H1 (cell line): ENCODE measurements around the gene PLEKHG1. TPM values are rescaled to one million over a fixed set of nuclear protein-coding genes. Genes with fewer than 3 reads are reported as not detected.

Experiments
- CTCF ChIA-PET: fragments of 300-600 bp; sonication (Branson Sonifier 250); formaldehyde crosslinking; loops from one replicate; lab custom pipeline; 2021; ENCODE audit not compliant: partially characterized antibody; lab: Charles Lee
- POLR2A ChIA-PET: fragments of 300-600 bp; sonication (Branson Sonifier 250); formaldehyde crosslinking; loops from one replicate; lab custom pipeline; 2021; ENCODE audit warnings: inconsistent platforms; ENCODE audit not compliant: partially characterized antibody; lab: Charles Lee
- DNase-seq, 2 experiments: peaks; one replicate each; pipeline versions ENCODE4 v3.0.0 to v3.0.0-alpha.2; 2010 to 2022; ENCODE audit warnings: low spot score in 2 of 2, low read depth in 1 of 2, mixed read lengths in 1 of 2
- FAIRE-seq: peaks from 2 replicates; lab custom pipeline; 2011; peaks lifted over from hg19 to GRCh38; lab: Jason Lieb, UNC
- H2AFZ ChIP-seq: 2 replicates; pipeline ENCODE4 v1.8.1; 2012; ENCODE audit warnings: low read length, inconsistent platforms
- H2AK5ac ChIP-seq: 2 replicates; pipeline ENCODE4 v1.6.1; 2013; ENCODE audit warnings: low read depth, low read length
- H2BK120ac ChIP-seq: replicated peaks from 2 replicates; pipeline ENCODE3; 2013; ENCODE audit warnings: low read depth, low read length, inconsistent platforms
- H2BK12ac ChIP-seq: 2 replicates; pipeline ENCODE4 v1.6.1; 2013; ENCODE audit warnings: low read depth, low read length
- H2BK15ac ChIP-seq: 2 replicates; pipeline ENCODE4 v1.6.1; 2013; ENCODE audit warnings: low read length
- H2BK20ac ChIP-seq: 2 replicates; pipeline ENCODE4 v1.6.1; 2013; ENCODE audit warnings: low read length
- H2BK5ac ChIP-seq: 2 replicates; pipeline ENCODE4 v1.6.1; 2013; ENCODE audit warnings: low read depth, low read length
- H3K14ac ChIP-seq: 2 replicates; pipeline ENCODE4 v1.6.1; 2013; ENCODE audit warnings: inconsistent platforms; ENCODE audit not compliant: insufficient read length
- H3K18ac ChIP-seq: 2 replicates; pipeline ENCODE4 v1.6.1; 2013; ENCODE audit warnings: low read length; ENCODE audit errors: extremely low read depth
- H3K23ac ChIP-seq: 2 replicates; pipeline ENCODE4 v1.6.1; 2013; ENCODE audit warnings: inconsistent platforms; ENCODE audit not compliant: insufficient read length
- H3K23me2 ChIP-seq: 2 replicates; pipeline ENCODE4 v1.6.1; 2013; ENCODE audit warnings: low read depth, low read length
- H3K27ac ChIP-seq: 2 replicates; pipeline ENCODE4 v1.6.1; 2011; ENCODE audit warnings: low read depth, low read length, inconsistent platforms
- H3K27me3 ChIP-seq, 4 experiments: replicated peaks in 1 of 4; 1 replicate in 1 of 4; 2 replicates in 3 of 4; pipeline versions ENCODE4 v1.6.1 to v1.8.1; 2011 to 2013; ENCODE audit warnings: low read length in 3 of 4, mild to moderate bottlenecking in 3 of 4, inconsistent platforms in 2 of 4, mixed read lengths in 2 of 4, moderate library complexity in 1 of 4; ENCODE audit not compliant: control insufficient read depth in 3 of 4, insufficient read depth in 3 of 4; ENCODE audit errors: extremely low read depth in 1 of 4
- H3K36me3 ChIP-seq, 4 experiments: 2 replicates each; pipeline versions ENCODE4 v1.6.1 to v1.8.1; 2011 to 2013; ENCODE audit warnings: mild to moderate bottlenecking in 4 of 4, low read length in 3 of 4, moderate library complexity in 2 of 4, control low read depth in 1 of 4, inconsistent platforms in 1 of 4; ENCODE audit not compliant: insufficient read depth in 4 of 4, control insufficient read depth in 2 of 4
- H3K4ac ChIP-seq: replicated peaks from 2 replicates; pipeline ENCODE3; 2013; ENCODE audit warnings: low read length, low read depth, mixed read lengths, inconsistent platforms; ENCODE audit not compliant: insufficient read length
- H3K4me1 ChIP-seq, 4 experiments: replicated peaks in 1 of 4; 1 replicate in 1 of 4; 2 replicates in 3 of 4; pipeline versions ENCODE4 v1.6.1 to v1.8.1; 2011 to 2013; ENCODE audit warnings: low read length in 3 of 4, inconsistent platforms in 2 of 4, mixed read lengths in 1 of 4; ENCODE audit not compliant: insufficient read depth in 4 of 4, control insufficient read depth in 3 of 4
- H3K4me2 ChIP-seq, 2 experiments: 2 replicates each; pipeline versions ENCODE4 v1.6.1 to v1.8.1; 2011 to 2013; ENCODE audit warnings: low read depth in 2 of 2, low read length in 2 of 2, control low read depth in 1 of 2, inconsistent platforms in 1 of 2, mild to moderate bottlenecking in 1 of 2; ENCODE audit not compliant: insufficient read depth in 1 of 2
- H3K4me3 ChIP-seq, 4 experiments: fragments of 200-600, 300-600 bp in 1 of 4; sonication (generic), shearing (Covaris generic), sonication (Bioruptor Twin) in 1 of 4; 2 replicates each; pipeline versions ENCODE4 v1.5.1 to v1.8.1; 2011 to 2016; ENCODE audit warnings: low read length in 4 of 4, low read depth in 3 of 4, control low read depth in 2 of 4, inconsistent platforms in 2 of 4, mild to moderate bottlenecking in 2 of 4, mixed read lengths in 1 of 4, moderate library complexity in 1 of 4; ENCODE audit not compliant: insufficient read depth in 2 of 4; ENCODE audit errors: extremely low read depth in 1 of 4
- H3K56ac ChIP-seq: replicated peaks from 2 replicates; pipeline ENCODE3; 2013; ENCODE audit warnings: low read depth, mild to moderate bottlenecking, mixed read lengths, low read length, inconsistent platforms; ENCODE audit not compliant: insufficient read length
- H3K79me1 ChIP-seq: 2 replicates; pipeline ENCODE4 v1.6.1; 2013; ENCODE audit warnings: low read depth, low read length, control low read depth
- H3K79me2 ChIP-seq, 2 experiments: 2 replicates each; pipeline versions ENCODE4 v1.6.1 to v1.8.1; 2012 to 2013; ENCODE audit warnings: low read length in 2 of 2, mild to moderate bottlenecking in 2 of 2, inconsistent platforms in 1 of 2; ENCODE audit not compliant: insufficient read depth in 2 of 2, control insufficient read depth in 1 of 2
- H3K9ac ChIP-seq, 4 experiments: replicated peaks in 1 of 4; 1 replicate in 1 of 4; 2 replicates in 3 of 4; pipeline versions ENCODE4 v1.6.1 to v1.8.1; 2011 to 2013; ENCODE audit warnings: low read depth in 3 of 4, low read length in 3 of 4, control low read depth in 2 of 4, mild to moderate bottlenecking in 2 of 4, moderate library complexity in 2 of 4, inconsistent platforms in 1 of 4; ENCODE audit errors: extremely low read depth in 1 of 4
- H3K9me3 ChIP-seq, 2 experiments: 2 replicates each; pipeline versions ENCODE4 v1.6.1 to v1.8.1; 2012 to 2013; ENCODE audit warnings: mild to moderate bottlenecking in 2 of 2, moderate library complexity in 2 of 2, control low read depth in 1 of 2, inconsistent platforms in 1 of 2, low read depth in 1 of 2, low read length in 1 of 2, mixed read lengths in 1 of 2; ENCODE audit not compliant: insufficient read depth in 2 of 2
- H4K20me1 ChIP-seq, 2 experiments: replicated peaks in 1 of 2; 2 replicates each; pipeline versions ENCODE3 to v1.8.1; 2011 to 2013; ENCODE audit warnings: inconsistent platforms in 2 of 2, low read length in 2 of 2, mild to moderate bottlenecking in 1 of 2; ENCODE audit not compliant: insufficient read depth in 2 of 2, control insufficient read depth in 1 of 2
- H4K5ac ChIP-seq: 2 replicates; pipeline ENCODE4 v1.6.1; 2013; ENCODE audit warnings: low read length, low read depth, mixed read lengths, inconsistent platforms; ENCODE audit not compliant: insufficient read length
- H4K8ac ChIP-seq: 2 replicates; pipeline ENCODE4 v1.8.0; 2013; ENCODE audit warnings: mild to moderate bottlenecking, moderate library complexity, low read length, inconsistent platforms; ENCODE audit not compliant: insufficient read depth; ENCODE audit errors: extremely low read depth
- H4K91ac ChIP-seq: replicated peaks from 2 replicates; pipeline ENCODE3; 2013; ENCODE audit warnings: low read length, mixed read lengths, inconsistent platforms; ENCODE audit not compliant: insufficient read length
- BCL11A ChIP-seq, 2 experiments: IDR thresholded peaks; one replicate each; pipeline ENCODE4 v1.6.1; 2011; ENCODE audit warnings: low read depth in 2 of 2, low read length in 2 of 2, mild to moderate bottlenecking in 2 of 2
- CEBPB ChIP-seq: IDR thresholded peaks from 2 replicates; pipeline ENCODE4 v1.6.1; 2012; ENCODE audit warnings: low read depth, low read length
- CHD2 ChIP-seq: IDR thresholded peaks from 2 replicates; pipeline ENCODE4 v1.6.1; 2012; ENCODE audit warnings: low read length, improper control_type of control experiment
- CTCF ChIP-seq, 3 experiments: IDR thresholded peaks; 1 replicate in 2 of 3; 2 replicates in 1 of 3; pipeline versions ENCODE4 v1.5.1 to v1.6.1; 2011; ENCODE audit warnings: low read length in 3 of 3, mild to moderate bottlenecking in 3 of 3, inconsistent platforms in 2 of 3, low read depth in 1 of 3, moderate library complexity in 1 of 3; ENCODE audit not compliant: insufficient read depth in 1 of 3; ENCODE audit errors: control extremely low read depth in 1 of 3
- HDAC6 ChIP-seq: IDR thresholded peaks from one replicate; pipeline ENCODE4 v1.7.1; 2012; ENCODE audit warnings: low read depth, mild to moderate bottlenecking, inconsistent platforms, low read length, moderate library complexity
- JUND ChIP-seq: IDR thresholded peaks from 2 replicates; pipeline ENCODE4 v1.6.1; 2011; ENCODE audit warnings: mild to moderate bottlenecking, improper control_type of control experiment, low read length
- RNF2 ChIP-seq: fragments of 200-900, 300-1000 bp; sonication (generic); IDR thresholded peaks from 2 replicates; pipeline ENCODE4 v1.7.1; 2016; ENCODE audit warnings: borderline replicate concordance, low read depth, mild to moderate bottlenecking, antibody characterized with exemption, low read length; ENCODE audit not compliant: poor library complexity, severe bottlenecking; ENCODE audit errors: missing control alignments
- SP1 ChIP-seq: IDR thresholded peaks from 2 replicates; pipeline ENCODE4 v1.6.1; 2011; ENCODE audit warnings: low read depth, low read length
- SP4 ChIP-seq: IDR thresholded peaks from 2 replicates; pipeline ENCODE4 v1.6.1; 2012; ENCODE audit warnings: low read length, inconsistent platforms
- TEAD4 ChIP-seq: IDR thresholded peaks from 2 replicates; pipeline ENCODE4 v1.6.1; 2012; ENCODE audit warnings: low read depth, low read length, inconsistent platforms, mixed read lengths
- WGBS, 2 experiments: shearing (Covaris generic) in 1 of 2; methylation state at CpG; one replicate each; pipeline versions ENCODE4 v1.1.6 to v1.1.7; 2013 to 2015; ENCODE audit warnings: low lambda C conversion rate in 2 of 2, mixed read lengths in 2 of 2, inconsistent platforms in 1 of 2, low coverage in 1 of 2, missing lambda C conversion rate in 1 of 2; ENCODE audit not compliant: insufficient replicate concordance in 2 of 2, insufficient coverage in 1 of 2, insufficient read length in 1 of 2; ENCODE audit errors: extremely low coverage in 1 of 2, missing lambda C conversion rate in 1 of 2; 5-methylcytosine and 5-hydroxymethylcytosine counted together
- polyA plus RNA-seq, 7 experiments: library from polyadenylated mRNA; depleted of rRNA in 3 of 7; stranded (reverse) in 5 of 7; unstranded in 2 of 7; fragments of >200 nt in 5 of 7; fragments of 200-250 nt in 2 of 7; gene quantifications; 1 replicate in 5 of 7; 2 replicates in 1 of 7; 4 replicates in 1 of 7; pipeline versions ENCODE4 v1.2.1 to v1.2.3, GENCODE V29; 2011 to 2013; ENCODE audit warnings: missing spikeins in 2 of 7, mixed read lengths in 2 of 7
- total RNA-seq: library from RNA; stranded (reverse); fragmentation: NEBNext Ultra II Directional; extraction: Animal tissue kit (Norgen Biotek cat#: 25700); gene quantifications from 2 replicates; pipeline ENCODE4 v1.2.1, GENCODE V29; 2021
- TF ChIP-seq, protein P1 (sequence below): IDR thresholded peaks from 2 replicates; pipeline ENCODE4 v1.6.1; 2012; ENCODE audit warnings: low read length, inconsistent platforms

The PLEKHG1 gene
- total and polyA plus RNA-seq, 2 of the 8 experiments (the other 6 are each of a cell fraction or from before 2014, with no cell fraction given) = 0.94 to 2.2 TPM

DNA sequence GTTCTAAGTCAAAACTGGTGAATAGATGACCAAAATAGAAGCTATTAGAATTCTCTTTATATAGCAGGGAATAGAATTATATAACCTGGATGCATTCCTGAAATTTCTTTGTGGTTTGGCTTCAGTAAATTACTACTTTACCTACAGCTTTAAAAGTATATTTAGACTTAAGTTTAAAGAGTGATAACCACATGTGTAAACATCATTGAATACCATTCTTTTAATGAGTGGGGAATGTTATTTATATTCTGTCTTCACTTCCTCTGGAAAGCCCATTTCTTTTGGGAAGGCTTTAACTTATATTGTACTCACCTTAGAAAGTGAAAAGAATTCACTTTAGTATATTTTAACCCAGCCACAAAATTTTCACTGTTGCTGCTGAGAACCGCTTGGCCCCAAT is 39.1 kb downstream of the PLEKHG1 start:
- H3K23ac ChIP-seq = no peak overlapping the region
- no peak overlapping the region for H3K27ac ChIP-seq
- H2BK15ac ChIP-seq = no peak overlapping the region
- H3K18ac ChIP-seq = no peak overlapping the region
- no peak overlapping the region for H3K4me3 ChIP-seq
- no peak overlapping the region for H2AK5ac ChIP-seq
- H3K4me1 ChIP-seq = no peaks in the 10 kb centered on the region
- no peaks in the 10 kb centered on the region for H3K23me2 ChIP-seq
- no peaks in the 10 kb centered on the region for H3K79me2 ChIP-seq
- FAIRE-seq = no peak
- H4K91ac ChIP-seq = no peak overlapping the region
- H2BK12ac ChIP-seq = no peak overlapping the region
- no peak overlapping the region for H3K9ac ChIP-seq
- no peak overlapping the region for H3K4me2 ChIP-seq
- no peaks in the 10 kb centered on the region for H3K27me3 ChIP-seq
- no peak overlapping the region for H3K14ac ChIP-seq
- H2BK20ac ChIP-seq = no peak overlapping the region
- no peak overlapping the region for H3K4ac ChIP-seq
- no peak overlapping the region for H2BK120ac ChIP-seq
- CTCF ChIA-PET = interaction anchor here (0.7 to 1.6 kb wide), 3 partner anchors 11 to 47 kb away, joined by 3 to 7 read pairs (median 3); no protein-coding TSS in a partner anchor
- H3K79me1 ChIP-seq = no peaks in the 10 kb centered on the region
- no peaks in the 10 kb centered on the region for H3K36me3 ChIP-seq
- no peak for DNase-seq
- POLR2A ChIA-PET = no interaction called here
- 95% methylated on average over 1 of the region's 1 CpG; no CpG with 5 or more reads in 1 of the 2 experiments for WGBS, 2 experiments
- no peaks in the 10 kb centered on the region for H3K9me3 ChIP-seq
- H3K56ac ChIP-seq = no peak overlapping the region
- H2AFZ ChIP-seq = no peak overlapping the region
- no peak overlapping the region for H4K5ac ChIP-seq
- no peak overlapping the region for H2BK5ac ChIP-seq
- H4K20me1 ChIP-seq = no peaks in the 10 kb centered on the region
- H4K8ac ChIP-seq = no peak overlapping the region
- TF ChIP-seq, protein P1, sequence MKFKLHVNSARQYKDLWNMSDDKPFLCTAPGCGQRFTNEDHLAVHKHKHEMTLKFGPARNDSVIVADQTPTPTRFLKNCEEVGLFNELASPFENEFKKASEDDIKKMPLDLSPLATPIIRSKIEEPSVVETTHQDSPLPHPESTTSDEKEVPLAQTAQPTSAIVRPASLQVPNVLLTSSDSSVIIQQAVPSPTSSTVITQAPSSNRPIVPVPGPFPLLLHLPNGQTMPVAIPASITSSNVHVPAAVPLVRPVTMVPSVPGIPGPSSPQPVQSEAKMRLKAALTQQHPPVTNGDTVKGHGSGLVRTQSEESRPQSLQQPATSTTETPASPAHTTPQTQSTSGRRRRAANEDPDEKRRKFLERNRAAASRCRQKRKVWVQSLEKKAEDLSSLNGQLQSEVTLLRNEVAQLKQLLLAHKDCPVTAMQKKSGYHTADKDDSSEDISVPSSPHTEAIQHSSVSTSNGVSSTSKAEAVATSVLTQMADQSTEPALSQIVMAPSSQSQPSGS = no peak
- TF ChIP-seq SP4 (no peak), RNF2 (no peak), SP1 (no peak), CEBPB (no peak), CHD2 (no peak), BCL11A (IDR thresholded peaks at IDR 0.05; ENCODE audit: low read depth in 2 of 2, low read length in 2 of 2) (no peak), CTCF (IDR thresholded peaks at IDR 0.05; ENCODE audit: control extremely low read depth in 1 of 3, insufficient read depth in 1 of 3, low read depth in 1 of 3, low read length in 3 of 3) (no peak), TEAD4 (no peak), JUND (no peak), HDAC6 (no peak)
